HepG2 (cell line): ENCODE data around the gene AFF2. TPM values are rescaled to one million over a fixed set of nuclear protein-coding genes. Genes with fewer than 3 reads are reported as not detected.

Experiments used
- ATAC-seq: fragments of 200-7000 bp; cut with Tn5 transposase; 3 replicates; pipeline ENCODE4 v1.9.1; 2020; ENCODE audit warnings: mild to moderate bottlenecking, moderate library complexity
- BruUV-seq: library from RNA; stranded (reverse); fragments of 400-500 nt; replicated peaks from 2 replicates; lab custom pipeline; 2021; lab: Mats Ljungman, UMichigan
- CTCF ChIA-PET: fragments of 300-600 bp; formaldehyde crosslinking; extraction: SDS; loops from one replicate; lab custom pipeline; 2021; ENCODE audit warnings: low total read pairs, inconsistent platforms, low intra/inter-chr PET ratio; lab: Yijun Ruan, JAX
- POLR2A ChIA-PET: fragments of 350-600 bp; sonication (Branson Sonifier 250); formaldehyde crosslinking; loops from one replicate; lab custom pipeline; 2020; ENCODE audit warnings: antibody characterized with exemption, inconsistent platforms; lab: Yijun Ruan, JAX
- DNase-seq: peaks from one replicate; pipeline ENCODE4 v3.0.0-alpha.2; 2015; ENCODE audit warnings: low spot score
- FAIRE-seq: peaks from 3 replicates; lab custom pipeline; 2011; peaks lifted over from hg19 to GRCh38; lab: Jason Lieb, UNC
- H2AFZ ChIP-seq: one replicate; pipeline ENCODE4 v1.6.1; 2011; ENCODE audit warnings: low read length, inconsistent platforms
- H3K27ac ChIP-seq: fragments of 300-600 bp; 3 replicates; pipeline ENCODE4 v1.8.0; 2011; ENCODE audit warnings: mixed run types, mild to moderate bottlenecking, mixed read lengths, low read length, inconsistent platforms; ENCODE audit not compliant: insufficient read depth; ENCODE audit errors: extremely low read length
- H3K27me3 ChIP-seq, 2 experiments: fragments of 200-600 bp in 1 of 2; 2 replicates in 1 of 2; 3 replicates in 1 of 2; pipeline versions ENCODE4 v1.6.0 to v1.8.0; 2011; ENCODE audit warnings: low read length in 2 of 2, mild to moderate bottlenecking in 2 of 2, moderate library complexity in 2 of 2, inconsistent platforms in 1 of 2; ENCODE audit not compliant: insufficient read depth in 2 of 2, control insufficient read depth in 1 of 2
- H3K36me3 ChIP-seq, 2 experiments: fragments of 200-600 bp in 1 of 2; replicated peaks in 1 of 2; 2 replicates in 1 of 2; 3 replicates in 1 of 2; pipeline versions ENCODE4 v1.5.1 to v1.8.0; 2011; ENCODE audit warnings: low read length in 2 of 2, inconsistent platforms in 1 of 2; ENCODE audit not compliant: insufficient read depth in 2 of 2, control insufficient read depth in 1 of 2
- H3K4me1 ChIP-seq: 2 replicates; pipeline ENCODE4 v1.5.1; 2012; ENCODE audit warnings: low read length, inconsistent platforms; ENCODE audit not compliant: insufficient read depth
- H3K4me2 ChIP-seq: 2 replicates; pipeline ENCODE4 v1.6.0; 2011; ENCODE audit warnings: low read depth, low read length, inconsistent platforms
- H3K4me3 ChIP-seq, 3 experiments: fragments of 200-600 bp in 1 of 3; sonication (generic), shearing (Covaris generic) in 1 of 3; replicated peaks in 1 of 3; 2 replicates each; pipeline ENCODE4 v1.5.1; 2011 to 2016; ENCODE audit warnings: low read length in 3 of 3, inconsistent platforms in 2 of 3, low read depth in 2 of 3, mild to moderate bottlenecking in 2 of 3, control low read depth in 1 of 3, mixed read lengths in 1 of 3; ENCODE audit not compliant: insufficient read depth in 1 of 3
- H3K79me2 ChIP-seq: one replicate; pipeline ENCODE4 v1.6.1; 2011; ENCODE audit warnings: low read length, inconsistent platforms; ENCODE audit not compliant: insufficient read depth
- H3K9ac ChIP-seq: 2 replicates; pipeline ENCODE4 v1.6.0; 2011; ENCODE audit warnings: mild to moderate bottlenecking, low read depth, low read length, inconsistent platforms; ENCODE audit not compliant: insufficient read depth
- H3K9me3 ChIP-seq: 2 replicates; pipeline ENCODE4 v1.5.1; 2012; ENCODE audit warnings: mild to moderate bottlenecking, low read length
- H4K20me1 ChIP-seq: 2 replicates; pipeline ENCODE4 v1.6.0; 2011; ENCODE audit warnings: inconsistent platforms, mild to moderate bottlenecking, low read length, moderate library complexity; ENCODE audit not compliant: insufficient read depth
- CEBPB ChIP-seq: IDR thresholded peaks from 2 replicates; pipeline ENCODE4 v1.6.1; 2011; ENCODE audit warnings: low read depth, low read length, improper control_type of control experiment, borderline replicate concordance
- CHD2 ChIP-seq: IDR thresholded peaks from 2 replicates; pipeline ENCODE4 v1.6.1; 2011; ENCODE audit warnings: low read depth, low read length, improper control_type of control experiment
- GLMP ChIP-seq: sonication (generic); formaldehyde crosslinking; IDR thresholded peaks from 2 replicates; pipeline ENCODE4 v1.9.0; 2021; ENCODE audit warnings: missing genetic modification reagents, mild to moderate bottlenecking, borderline replicate concordance
- LBX2 ChIP-seq: sonication (generic); formaldehyde crosslinking; IDR thresholded peaks from 2 replicates; pipeline ENCODE4 v1.5.0; 2020; ENCODE audit warnings: missing genetic modification reagents, mild to moderate bottlenecking, borderline replicate concordance
- MLXIP ChIP-seq: sonication (generic); formaldehyde crosslinking; IDR thresholded peaks from 2 replicates; pipeline ENCODE4 v1.9.0; 2021; ENCODE audit warnings: missing genetic modification reagents, borderline replicate concordance
- RAD51 ChIP-seq: fragments of 450-650 bp; IDR thresholded peaks from 2 replicates; pipeline ENCODE4 v1.6.1; 2016; ENCODE audit warnings: borderline replicate concordance
- SRSF1 ChIP-seq: fragments of 200-400 bp; formaldehyde crosslinking; optimal IDR thresholded peaks from 2 replicates; pipeline ENCODE3; 2017; ENCODE audit warnings: mild to moderate bottlenecking, low read depth, low read length, moderate library complexity
- ZNF234 ChIP-seq: sonication (generic); formaldehyde crosslinking; conservative IDR thresholded peaks from 2 replicates; pipeline ENCODE4 v1.5.1; 2020; ENCODE audit warnings: mild to moderate bottlenecking, missing genetic modification reagents
- ZNF512 ChIP-seq: sonication (generic); formaldehyde crosslinking; IDR thresholded peaks from 2 replicates; pipeline ENCODE4 v1.4.0; 2020; ENCODE audit warnings: mild to moderate bottlenecking, missing genetic modification reagents
- ZNF800 ChIP-seq: sonication (generic); formaldehyde crosslinking; IDR thresholded peaks from 2 replicates; pipeline ENCODE4 v1.4.0; 2020; ENCODE audit warnings: missing genetic modification reagents
- WGBS: methylation state at CpG from one replicate; pipeline ENCODE4 v1.1.6; 2017; ENCODE audit warnings: low lambda C conversion rate; 5-methylcytosine and 5-hydroxymethylcytosine counted together
- in situ Hi-C: cut with HindIII; loops from 2 replicates; pipeline ENCODE4 v1.10.0; 2017; ENCODE audit warnings: low pct_unique_long_range_greater_than_20kb; ENCODE audit not compliant: extremely low pct_ligation_motif_present
- intact Hi-C: fragments of 100-400 bp; cut with micrococcal nuclease; formaldehyde crosslinking; loops from one replicate; pipeline ENCODE4 v1.10.0; 2022; ENCODE audit not compliant: unreplicated experiment
- polyA plus RNA-seq, 8 experiments: library from polyadenylated mRNA; depleted of rRNA in 3 of 8; stranded (reverse) in 7 of 8; unstranded in 1 of 8; fragments of >200 nt; fragmentation: Illumina TruSeq in 4 of 8; extraction: Trizol in 4 of 8; gene quantifications; 2 replicates each; pipeline versions ENCODE4 v1.2.1 to v1.2.3, GENCODE V29; 2011 to 2016; ENCODE audit warnings: low read depth in 4 of 8, missing spikeins in 1 of 8, mixed read lengths in 1 of 8; ENCODE audit not compliant: insufficient read depth in 1 of 8
- total RNA-seq, 5 experiments: library from RNA; depleted of rRNA; stranded (reverse); fragments of >200 nt; fragmentation: Illumina TruSeq; extraction: Trizol; gene quantifications; 2 replicates each; pipeline ENCODE4 v1.2.3, GENCODE V29; 2016; ENCODE audit warnings: low read depth in 1 of 5

AFF2 gene
- total and polyA plus RNA-seq, 2 of the 13 experiments (the other 11 are each of a cell fraction or from before 2014, with no cell fraction given) = not detected

- H3K4me1 ChIP-seq = no peaks in the 10 kb centered on the region
- ChIA-PET POLR2A (no interaction called here), CTCF (no interaction called here)
- intact Hi-C loops = no loop called here
- no peaks in the 10 kb centered on the region for H4K20me1 ChIP-seq
- no peak for FAIRE-seq
- H3K27me3 ChIP-seq = no peaks in the 10 kb centered on the region
- H3K9me3 ChIP-seq = no peaks in the 10 kb centered on the region; the same call in 1 of the 2 replicates
- in situ Hi-C loops = no loop called here
- no peak overlapping the region for H3K9ac ChIP-seq
- no peaks in the 10 kb centered on the region for H3K36me3 ChIP-seq
- DNase-seq = no peak
- no peaks in the 10 kb centered on the region for H3K79me2 ChIP-seq
- no peak for ATAC-seq
- TF ChIP-seq CHD2 (no peak), RAD51 (peak; percentile 51; the same call in 1 of the 2 replicates)
- no peak overlapping the region for H3K4me2 ChIP-seq
- no CpG with 5 or more reads among the region's 1 CpG for WGBS
- BruUV-seq = no TSS peak
- H2AFZ ChIP-seq = no peak overlapping the region
- H3K4me3 ChIP-seq = no peak overlapping the region
- H3K27ac ChIP-seq = no peak overlapping the region
These were observed 161.6 kb downstream of the AFF2 start for GRCh38 chrX:148662014-148662413.

GRCh38 chrX:148664171-148664570, 163.8 kb downstream of the AFF2 start:
- Histone ChIP-seq H3K4me1 (no peaks in the 10 kb centered on the region), H3K27me3 (no peaks in the 10 kb centered on the region), H4K20me1 (no peaks in the 10 kb centered on the region), H3K4me3 (no peak overlapping the region), H2AFZ (no peak overlapping the region), H3K36me3 (no peaks in the 10 kb centered on the region), H3K9me3 (peaks cover 9% of the 10 kb centered on the region), H3K79me2 (no peaks in the 10 kb centered on the region), H3K27ac (no peak overlapping the region), H3K9ac (no peak overlapping the region), H3K4me2 (no peak overlapping the region)
- no peak for DNase-seq
- ChIA-PET POLR2A (no interaction called here), CTCF (no interaction called here)
- WGBS = 5% methylated on average over 1 of the region's 1 CpG
- BruUV-seq = no TSS peak
- in situ Hi-C loops = no loop called here
- intact Hi-C loops = no loop called here
- FAIRE-seq = no peak
- no peak for ATAC-seq
- TF ChIP-seq GLMP (CRISPR knock-in tag) (no peak), ZNF234 (CRISPR knock-in tag) (no peak), ZNF512 (CRISPR knock-in tag) (no peak), CEBPB (no peak), ZNF800 (CRISPR knock-in tag) (no peak), MLXIP (CRISPR knock-in tag) (no peak), SRSF1 (no peak), LBX2 (CRISPR knock-in tag) (no peak)
